GM19025 (cell line): ENCODE measurements around the gene ZMYM2.

Experiments used
- ATAC-seq: cut with Tn5 transposase; IDR thresholded peaks from one replicate; pipeline ENCODE4 v1.9.1; 2021; ENCODE audit warnings: mild to moderate bottlenecking, low read depth, moderate library complexity; ENCODE audit not compliant: unreplicated experiment

Gene ZMYM2

DNA sequence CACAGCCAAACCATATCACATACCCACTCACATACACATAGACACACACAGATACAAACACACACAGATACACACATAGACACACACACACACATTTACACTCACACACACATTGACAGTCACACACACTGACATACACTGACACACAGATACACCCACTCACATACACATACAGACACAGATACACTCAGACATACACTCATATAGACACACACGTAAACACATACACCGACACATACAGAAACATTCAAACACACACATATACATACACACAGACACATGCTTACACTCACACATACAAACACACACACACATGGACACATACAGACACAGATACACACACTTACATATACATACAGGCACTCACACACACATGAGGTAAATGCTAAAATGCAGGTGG is 172.1 kb downstream of the ZMYM2 start:
- ATAC-seq = no peak

DNA sequence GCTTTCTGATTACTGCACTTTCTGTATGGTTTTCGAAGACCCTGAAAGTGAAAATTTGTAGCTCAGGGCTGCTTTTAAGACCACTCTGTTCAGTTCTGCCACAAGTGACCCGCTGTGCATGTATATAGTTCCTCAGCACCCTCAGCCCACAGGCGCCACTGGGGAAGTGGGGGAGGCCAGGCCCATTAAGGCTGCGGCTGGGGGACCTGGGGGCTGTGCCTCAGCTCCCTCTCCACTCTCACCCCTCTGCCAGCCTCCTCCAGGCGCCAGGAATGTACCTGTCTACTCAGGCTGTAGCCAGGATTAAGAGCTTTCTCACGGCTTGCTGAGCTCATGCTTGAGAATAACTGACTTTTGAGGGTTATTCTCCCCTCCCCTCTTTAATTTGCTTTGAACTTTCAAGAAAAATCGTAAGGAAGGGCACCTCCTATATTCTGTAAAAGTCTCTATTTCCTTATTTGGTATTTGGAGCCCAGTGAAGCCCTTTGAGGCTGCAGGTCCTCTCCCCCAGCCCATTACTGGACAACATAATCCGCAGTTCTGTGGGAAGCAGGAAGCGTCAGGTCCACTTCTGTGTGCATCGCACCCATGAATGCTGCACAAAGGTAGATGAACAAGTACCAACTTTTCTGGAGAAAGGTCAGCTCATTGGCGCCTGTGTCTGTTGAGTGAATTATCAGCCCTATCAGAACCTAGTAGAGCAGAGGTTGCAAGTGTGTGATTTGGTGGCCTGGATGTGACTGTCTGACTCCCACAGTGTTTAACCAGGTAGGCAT is 172.7 kb downstream of the ZMYM2 start:
- ATAC-seq = no peak

DNA sequence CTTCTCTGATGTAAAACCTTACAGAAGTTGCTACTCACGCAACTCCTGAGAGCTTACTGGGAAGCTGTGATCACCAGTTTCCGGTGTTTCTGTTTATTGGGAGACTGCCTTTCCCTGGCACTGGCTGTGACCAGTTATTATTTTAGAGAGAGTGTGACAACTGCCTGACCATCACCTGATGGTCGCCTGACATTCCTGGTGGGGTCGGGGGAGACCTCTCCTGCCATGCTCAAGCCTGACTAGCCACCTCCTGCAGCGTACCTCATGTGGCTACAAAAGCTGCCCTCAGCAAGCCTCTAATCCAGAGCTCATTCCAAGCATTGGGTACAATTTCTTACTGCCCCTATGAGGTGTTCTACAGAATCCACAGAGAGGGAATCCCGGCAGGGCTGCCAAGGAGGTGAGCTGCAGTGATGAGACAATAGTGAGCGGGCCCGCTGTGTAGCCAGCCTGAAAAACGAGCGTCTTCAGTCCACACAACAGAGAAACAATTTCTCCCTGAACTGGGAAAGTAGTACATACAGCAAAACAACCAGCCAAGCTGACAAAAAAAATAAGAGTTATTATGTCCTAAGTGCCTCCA is 173.6 kb downstream of the ZMYM2 start:
- ATAC-seq = no peak

DNA sequence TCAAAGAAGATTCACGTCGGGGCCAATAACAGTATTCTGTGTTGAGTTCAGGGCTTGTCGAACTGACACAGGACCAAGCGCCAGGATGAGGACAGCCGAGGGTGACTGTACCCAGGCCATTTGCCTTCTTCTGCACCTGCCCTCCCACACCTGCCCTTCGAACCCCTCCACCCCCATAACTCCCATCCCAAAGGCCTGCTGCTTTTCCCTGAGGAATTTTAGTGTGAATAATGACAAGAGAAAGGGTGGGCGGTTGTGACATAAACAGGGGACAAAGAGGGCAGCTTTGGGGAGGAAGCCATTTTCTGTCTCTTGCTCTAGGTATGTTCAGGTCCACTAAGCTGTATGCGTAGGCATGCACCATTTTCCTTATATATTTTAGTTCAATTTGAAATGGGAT is 176.2 kb downstream of the ZMYM2 start:
- ATAC-seq = no peak

DNA sequence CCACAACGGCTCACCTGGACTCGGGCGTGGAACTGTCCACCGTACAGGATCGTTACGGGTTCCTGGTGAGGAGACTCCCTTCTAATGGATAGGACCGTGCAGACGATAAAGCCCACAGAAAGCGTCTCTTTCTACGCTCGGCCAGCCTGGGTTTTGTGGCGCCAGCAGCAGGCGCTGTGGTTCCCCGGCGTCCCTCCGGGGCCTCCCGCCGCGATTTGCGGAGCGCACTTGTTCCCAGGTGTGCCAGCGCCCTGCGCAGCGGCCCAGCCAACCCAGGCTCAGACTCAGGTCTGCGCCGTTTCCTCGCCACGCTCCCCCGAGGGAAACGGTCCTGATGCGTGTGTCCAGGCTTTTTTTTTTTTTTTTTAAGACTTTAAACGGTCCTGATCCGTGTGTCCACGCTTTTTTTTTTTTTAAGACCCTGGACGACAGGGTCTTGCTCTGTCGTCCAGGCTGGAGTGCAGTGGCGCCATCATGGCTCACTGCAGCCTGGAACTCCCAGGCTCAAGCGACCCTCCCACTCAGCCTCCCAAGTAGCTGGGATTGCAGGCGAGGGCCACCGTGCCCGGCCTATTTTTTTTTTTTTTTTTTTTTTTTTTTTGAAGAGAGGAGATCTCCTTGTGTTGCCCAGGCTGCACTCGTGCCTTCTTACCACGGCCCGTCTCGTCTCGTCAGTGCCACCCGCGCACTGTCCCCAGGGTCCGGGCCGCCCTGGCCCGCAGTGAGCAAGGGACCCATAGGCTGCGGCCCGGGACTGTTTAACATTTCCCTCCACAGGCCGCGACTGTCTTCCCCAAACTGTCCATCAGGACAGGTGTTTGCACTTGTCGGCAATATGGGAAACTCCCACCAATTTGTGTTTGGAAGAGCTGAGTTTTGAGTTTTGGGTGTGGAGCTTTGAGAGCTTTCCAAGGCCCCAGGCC is 178.5 kb downstream of the ZMYM2 start:
- ATAC-seq = no peak

DNA sequence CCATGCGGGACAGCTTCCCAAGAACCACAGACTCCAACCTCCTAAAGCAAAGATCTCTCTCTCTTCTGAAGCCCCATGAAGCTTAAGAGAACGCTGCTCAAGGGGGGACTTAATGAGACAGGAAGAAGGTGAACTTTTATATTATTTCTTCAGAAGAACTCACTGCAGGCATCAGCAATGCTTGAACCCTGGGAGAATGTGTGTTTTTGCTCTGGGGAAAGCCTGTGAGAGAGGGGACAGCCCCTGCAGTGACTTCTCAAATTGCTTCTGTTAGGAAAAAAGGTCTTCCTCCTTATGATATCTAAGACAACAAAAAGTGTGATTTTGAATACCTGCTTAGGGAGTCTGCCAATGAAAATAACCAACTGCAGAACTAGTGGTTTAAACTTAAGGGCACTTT is 179.3 kb downstream of the ZMYM2 start:
- ATAC-seq = no peak

DNA sequence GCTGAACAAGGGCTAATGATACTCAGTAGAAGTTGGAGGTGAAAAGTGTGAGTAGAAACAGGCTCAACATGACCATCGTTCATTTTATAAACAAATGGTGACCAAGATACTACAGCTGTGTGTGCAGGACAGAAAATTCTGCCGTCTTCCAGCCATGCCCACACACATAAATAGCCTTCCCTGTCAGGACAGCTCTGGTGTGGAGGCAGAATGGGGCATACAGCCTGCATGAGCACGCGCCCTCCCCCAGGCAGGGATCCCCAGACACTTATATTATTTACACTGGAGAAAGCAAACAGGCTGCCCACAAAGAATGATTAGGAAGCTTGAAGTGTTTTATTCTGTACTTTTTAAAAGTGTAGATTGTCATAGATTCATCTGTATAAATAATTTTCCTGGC is 182.0 kb downstream of the ZMYM2 start:
- no peak for ATAC-seq
